ENCODE measurements around the gene TJP3. TPM values are rescaled to one million over a fixed set of nuclear protein-coding genes. Genes with fewer than 3 reads are reported as not detected.

Gene TJP3
- total RNA-seq, 2 experiments from 2014 or later, result 1.0 to 1.3 TPM

DNA sequence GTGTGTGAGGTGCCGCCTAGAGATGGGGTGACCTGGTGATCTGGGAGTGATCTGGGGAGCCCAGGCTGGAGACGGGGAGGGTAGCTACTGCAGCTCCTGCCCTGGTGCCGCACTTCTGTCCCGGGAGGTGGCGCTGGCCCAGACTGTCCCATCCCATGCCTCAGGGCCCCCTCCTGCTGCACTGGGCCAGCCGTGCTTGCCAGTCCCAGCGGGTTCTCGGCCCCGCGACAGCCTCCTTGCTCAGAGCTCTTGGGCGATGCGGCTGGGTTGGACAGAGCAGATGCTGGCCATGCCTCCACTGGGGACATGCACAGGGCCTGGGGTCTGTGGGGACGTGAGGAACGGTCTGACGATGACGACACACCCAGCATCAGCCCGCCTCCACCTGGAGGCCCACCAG is 61.3 kb downstream of the TJP3 start:
- DNase-seq (no peak), ATAC-seq (no peak)
- CTCF ChIA-PET, result interaction anchor here (0.6 to 1.2 kb wide), 2 partner anchors 52 to 193 kb away, joined by 3 to 4 read pairs; no protein-coding TSS in a partner anchor
- no peaks in the 10 kb centered on the region for H3K27me3 Mint-ChIP-seq
- H3K9me3 Mint-ChIP-seq (ENCODE audit: low read depth), result no peaks in the 10 kb centered on the region
- H3K36me3 Mint-ChIP-seq, result peaks cover 9% of the 10 kb centered on the region
- peaks cover 24% of the 10 kb centered on the region for H3K4me1 Mint-ChIP-seq
- no peak overlapping the region for H3K4me3 Mint-ChIP-seq
- no peak overlapping the region for H3K27ac Mint-ChIP-seq

DNA sequence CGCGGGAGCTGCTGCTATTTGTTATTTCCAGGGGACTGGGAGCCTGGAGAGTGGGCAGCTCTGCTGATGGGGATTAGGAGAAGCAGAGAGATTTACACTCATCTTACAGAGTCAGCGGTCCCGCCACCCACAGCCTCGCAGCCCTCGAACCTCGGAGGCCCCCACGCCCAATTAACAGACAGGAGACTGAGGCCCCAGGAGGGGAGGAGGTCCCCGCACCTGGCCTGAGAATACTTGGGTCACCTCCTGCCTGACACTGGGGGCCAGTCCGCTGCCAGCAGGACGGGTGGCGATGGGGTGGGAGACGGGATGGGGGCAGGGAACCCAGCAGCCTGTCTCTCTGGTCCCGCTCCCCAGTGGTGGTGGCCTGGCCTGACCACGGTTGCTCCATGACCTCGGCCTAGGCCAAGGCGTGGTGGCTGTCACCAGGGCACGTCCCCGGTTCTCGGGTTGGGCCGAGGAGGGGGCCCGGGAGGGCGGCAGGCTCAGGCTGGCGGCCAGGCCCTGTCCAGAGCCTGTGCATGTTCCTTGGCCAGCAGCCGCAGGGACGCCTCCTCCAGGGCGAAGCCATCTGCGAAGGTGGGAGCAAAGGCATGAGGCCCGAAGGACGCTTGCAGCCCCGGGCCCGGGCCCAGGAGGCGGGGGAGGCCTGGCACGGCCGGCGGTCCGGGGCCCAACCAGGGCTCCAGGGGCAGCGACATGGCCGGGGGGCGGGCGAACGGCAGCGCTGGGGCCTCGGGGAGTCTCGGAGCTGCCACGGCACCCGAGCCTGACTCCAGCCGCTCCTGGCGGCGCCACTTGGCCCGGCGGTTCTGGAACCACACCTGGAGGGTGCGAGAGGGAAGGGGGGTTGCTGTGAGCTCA is 62.2 kb downstream of the TJP3 start:
- H3K27me3 Mint-ChIP-seq, result no peaks in the 10 kb centered on the region
- H3K27ac Mint-ChIP-seq, result no peak overlapping the region

DNA sequence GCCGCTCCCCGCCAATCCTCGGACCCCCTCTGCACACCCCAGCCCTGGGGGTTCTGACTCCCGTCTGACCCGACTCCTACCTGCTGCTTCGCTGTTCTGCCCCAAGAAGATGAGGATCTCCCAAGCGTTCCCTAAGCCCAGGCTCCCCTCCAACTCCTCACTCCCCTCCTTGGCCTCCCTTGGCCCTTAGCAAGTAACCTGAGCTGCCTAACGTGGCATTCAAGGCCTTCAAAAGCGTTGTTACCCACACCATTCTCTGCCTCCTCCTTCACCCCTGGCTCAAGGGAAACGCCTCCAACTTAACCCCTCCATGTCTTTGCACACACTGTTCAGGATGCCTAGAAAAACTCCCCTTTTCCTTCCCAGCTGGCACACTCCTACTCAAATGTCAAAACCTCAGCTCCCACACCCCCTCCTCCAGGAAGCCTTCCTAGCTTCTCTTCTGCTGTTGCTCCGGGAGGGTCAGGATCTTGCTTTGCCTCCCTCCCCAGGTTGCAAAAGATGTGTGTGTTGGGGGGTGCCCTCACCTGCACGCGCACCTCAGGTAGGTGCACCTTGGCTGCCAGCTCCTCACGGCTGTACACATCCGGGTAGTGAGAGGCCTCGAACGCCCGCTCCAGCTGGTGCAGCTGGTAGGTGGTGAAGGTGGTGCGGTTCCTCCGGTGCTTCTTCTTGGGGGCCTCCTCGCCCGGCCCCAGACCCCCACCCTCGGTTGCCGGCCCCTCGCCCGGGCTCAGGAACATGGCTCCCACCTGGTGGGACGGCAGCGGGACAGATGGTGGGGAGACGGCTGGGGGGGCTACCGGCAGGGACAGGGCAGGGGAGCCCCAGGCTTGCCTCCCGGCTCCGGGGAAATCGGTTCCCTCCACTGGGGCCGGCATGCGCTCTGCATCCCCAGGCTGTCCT is 63.1 kb downstream of the TJP3 start:
- Mint-ChIP-seq H3K9me3 (ENCODE audit: low read depth) (no peaks in the 10 kb centered on the region), H3K27ac (no peak overlapping the region), H3K36me3 (peaks cover 8% of the 10 kb centered on the region), H3K27me3 (no peaks in the 10 kb centered on the region), H3K4me1 (peaks cover 21% of the 10 kb centered on the region), H3K4me3 (no peak overlapping the region)
- ATAC-seq, result no peak
- CTCF ChIA-PET, result interaction anchor here (1.2 to 2.6 kb wide), 2 partner anchors 8 to 10 kb away, joined by 3 to 8 read pairs; partner anchors contain the start of gene MRPL54
- DNase-seq, result no peak

More for the DNA sequence above, 62.2 kb downstream of the TJP3 start:
- H3K4me3 Mint-ChIP-seq, result no peak overlapping the region
- H3K36me3 Mint-ChIP-seq, result peaks cover 9% of the 10 kb centered on the region
- H3K9me3 Mint-ChIP-seq (ENCODE audit: low read depth), result no peaks in the 10 kb centered on the region
- no peak for ATAC-seq
- peaks cover 24% of the 10 kb centered on the region for H3K4me1 Mint-ChIP-seq
- CTCF ChIA-PET, result interaction anchor here (0.6 to 1.2 kb wide), 2 partner anchors 52 to 192 kb away, joined by 3 to 4 read pairs; no protein-coding TSS in a partner anchor
- no peak for DNase-seq

DNA sequence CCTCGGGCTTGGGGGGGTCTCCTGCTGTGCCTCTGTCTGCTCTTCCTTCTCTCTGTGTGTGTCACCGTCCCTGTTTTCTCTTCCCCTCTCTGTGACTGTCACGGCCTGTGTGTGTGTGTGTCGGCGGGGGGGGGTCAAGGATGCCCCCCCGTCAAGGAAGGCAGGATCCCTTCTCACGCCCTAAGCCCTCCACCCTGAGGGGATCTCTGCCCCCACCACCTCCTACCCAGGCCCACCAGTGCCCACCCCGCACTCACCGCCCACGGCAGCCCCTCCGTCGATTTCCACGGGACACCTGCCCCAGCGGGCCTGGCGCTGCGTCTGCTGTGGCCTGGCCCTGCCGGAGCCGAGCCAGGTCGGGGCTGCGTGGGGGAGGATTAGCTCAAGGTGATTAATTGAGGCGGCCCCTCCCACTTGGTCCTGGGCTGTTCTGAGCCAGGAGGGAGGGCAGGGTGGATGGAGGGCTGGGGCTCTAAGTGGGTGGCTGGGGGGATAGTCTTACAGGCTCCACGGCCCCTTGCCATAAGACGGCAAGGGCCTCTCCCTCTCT is 63.8 kb downstream of the TJP3 start, which contains the start of gene RAX2:
TSS of gene RAX2 (minus strand) at position 323 of the 550 bp plus-strand sequence. CDS start 486 bp downstream, outside the sequence.
- DNase-seq (no peak), ATAC-seq (no peak)
- no peaks in the 10 kb centered on the region for H3K27me3 Mint-ChIP-seq
- H3K4me3 Mint-ChIP-seq, result no peak within 1 kb of the TSS
- H3K4me1 Mint-ChIP-seq, result peaks cover 14% of the 10 kb centered on the region
- peaks cover 2% of the 10 kb centered on the region for H3K36me3 Mint-ChIP-seq
- CTCF ChIA-PET, result interaction anchor here (1.2 to 2.6 kb wide), 2 partner anchors 9 to 10 kb away, joined by 3 to 8 read pairs; partner anchors contain the start of gene MRPL54
- no peak within 1 kb of the TSS for H3K27ac Mint-ChIP-seq
- H3K9me3 Mint-ChIP-seq (ENCODE audit: low read depth), result no peaks in the 10 kb centered on the region

DNA sequence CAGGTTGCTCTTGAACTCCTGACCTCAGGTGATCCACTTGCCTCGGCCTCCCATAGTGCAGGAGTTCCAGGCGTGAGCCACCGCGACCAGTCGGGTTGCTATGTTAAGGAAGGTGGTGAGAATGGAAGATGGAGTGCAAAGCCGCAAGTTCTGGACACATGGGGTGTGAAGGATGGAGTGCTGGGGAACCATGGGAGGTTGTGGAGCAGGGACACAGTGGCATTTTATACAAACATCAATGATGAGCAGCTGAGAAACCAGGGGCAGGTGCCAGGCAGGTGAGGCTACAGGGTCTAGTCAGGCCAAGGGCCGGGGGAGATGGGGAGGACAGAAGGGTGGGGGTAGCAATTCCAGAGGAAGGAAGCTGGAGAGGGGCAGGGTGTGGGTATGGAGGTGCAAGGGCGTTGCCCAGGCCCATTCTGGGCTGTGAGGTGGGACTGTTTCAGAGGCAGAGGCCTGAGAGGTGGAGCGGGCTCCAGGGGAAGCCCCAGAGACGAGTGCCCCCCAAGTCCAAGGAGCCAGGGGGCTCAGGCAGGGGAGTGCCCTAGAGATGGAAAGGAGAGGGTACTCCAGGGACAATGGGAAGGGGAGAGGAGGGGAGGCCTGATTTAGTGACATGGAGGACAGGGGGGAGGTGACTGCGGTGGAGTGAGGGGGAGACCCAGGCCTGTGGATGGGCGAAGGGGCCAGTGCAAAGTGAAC is 65.8 kb downstream of the TJP3 start:
- peaks cover under 1% of the 10 kb centered on the region for H3K36me3 Mint-ChIP-seq
- H3K27ac Mint-ChIP-seq, result no peak overlapping the region
- H3K27me3 Mint-ChIP-seq, result no peaks in the 10 kb centered on the region
- H3K4me3 Mint-ChIP-seq, result no peak overlapping the region
- no peaks in the 10 kb centered on the region for H3K9me3 Mint-ChIP-seq (ENCODE audit: low read depth)
- no peak for DNase-seq
- peaks cover 5% of the 10 kb centered on the region for H3K4me1 Mint-ChIP-seq
- CTCF ChIA-PET, result interaction anchor here (1.0 to 2.8 kb wide), 4 partner anchors 11 to 824 kb away, joined by 3 to 14 read pairs (median 6); partner anchors contain the start of gene MRPL54
- no peak for ATAC-seq

DNA sequence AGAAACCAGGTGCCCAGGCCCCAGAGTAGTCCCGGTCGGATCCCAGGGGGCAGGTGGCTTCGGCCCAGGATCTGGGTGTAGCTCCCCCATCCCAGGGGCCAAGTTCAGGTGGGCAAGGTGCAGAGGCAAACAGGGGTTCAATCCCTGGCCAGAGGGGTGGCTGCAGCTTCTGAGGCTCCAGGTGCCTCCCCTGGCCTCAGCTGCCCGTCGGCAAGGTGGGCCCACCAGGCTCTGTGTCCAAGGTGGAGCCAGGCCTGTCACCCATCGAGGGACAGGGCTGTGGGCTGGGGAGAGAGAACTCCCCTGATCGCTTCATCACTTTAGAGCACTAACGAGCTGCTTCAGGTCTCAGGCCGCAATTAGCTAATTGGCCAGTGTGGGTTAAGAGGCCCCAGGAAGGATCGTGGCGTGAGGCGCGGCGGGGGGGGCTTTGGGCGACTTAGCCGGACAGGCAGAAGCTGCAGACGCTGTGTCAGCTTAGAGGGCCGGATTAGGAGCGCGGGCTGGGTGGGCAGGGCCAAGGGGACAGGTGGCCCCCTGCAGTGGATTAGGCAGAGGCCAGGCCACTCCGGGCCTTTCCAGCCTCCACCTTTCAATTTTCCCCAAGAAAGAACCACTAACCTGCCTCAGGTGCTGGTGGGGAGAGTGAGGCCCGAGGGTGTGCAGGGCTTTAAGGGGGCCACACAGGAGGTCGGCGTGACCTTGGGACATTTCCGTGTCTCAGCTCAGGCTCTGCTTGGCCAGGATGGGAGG is 66.6 kb downstream of the TJP3 start:
- H3K27me3 Mint-ChIP-seq, result no peaks in the 10 kb centered on the region
- CTCF ChIA-PET, result interaction anchor here (1.0 to 2.8 kb wide), 3 partner anchors 12 to 824 kb away, joined by 3 to 14 read pairs (median 5); partner anchors contain the start of gene MRPL54
- no peak overlapping the region for H3K4me3 Mint-ChIP-seq
- H3K9me3 Mint-ChIP-seq (ENCODE audit: low read depth), result no peaks in the 10 kb centered on the region
- no peaks in the 10 kb centered on the region for H3K36me3 Mint-ChIP-seq
- peaks cover 5% of the 10 kb centered on the region for H3K4me1 Mint-ChIP-seq
- H3K27ac Mint-ChIP-seq, result no peak overlapping the region
- ATAC-seq, result no peak
- DNase-seq, result no peak

DNA sequence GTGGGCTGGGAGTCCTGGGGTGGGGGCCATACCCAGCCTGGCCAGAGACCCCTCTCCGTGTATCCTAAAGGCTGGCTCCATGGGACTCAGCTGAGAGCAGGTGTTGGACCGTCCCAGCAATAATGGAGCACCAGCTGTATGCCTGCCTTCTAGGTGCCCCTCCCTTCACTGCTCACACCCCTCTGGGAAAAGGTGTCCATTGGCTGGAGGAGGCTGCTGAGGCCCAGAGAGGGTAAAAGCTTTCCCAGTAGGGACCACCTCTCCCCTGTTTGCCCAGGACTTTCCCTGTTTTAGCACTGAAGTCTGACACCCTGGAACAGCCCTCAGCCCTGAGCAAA is 67.2 kb downstream of the TJP3 start:
- DNase-seq (no peak), ATAC-seq (no peak)
- CTCF ChIA-PET, result interaction anchor here (1.6 kb wide), 1 partner anchor 13 kb away, joined by 5 read pairs; the partner anchor contains the start of gene MRPL54
- Mint-ChIP-seq H3K36me3 (no peaks in the 10 kb centered on the region), H3K9me3 (ENCODE audit: low read depth) (no peaks in the 10 kb centered on the region), H3K4me1 (peaks cover 5% of the 10 kb centered on the region), H3K27me3 (no peaks in the 10 kb centered on the region), H3K27ac (no peak overlapping the region), H3K4me3 (no peak overlapping the region)

DNA sequence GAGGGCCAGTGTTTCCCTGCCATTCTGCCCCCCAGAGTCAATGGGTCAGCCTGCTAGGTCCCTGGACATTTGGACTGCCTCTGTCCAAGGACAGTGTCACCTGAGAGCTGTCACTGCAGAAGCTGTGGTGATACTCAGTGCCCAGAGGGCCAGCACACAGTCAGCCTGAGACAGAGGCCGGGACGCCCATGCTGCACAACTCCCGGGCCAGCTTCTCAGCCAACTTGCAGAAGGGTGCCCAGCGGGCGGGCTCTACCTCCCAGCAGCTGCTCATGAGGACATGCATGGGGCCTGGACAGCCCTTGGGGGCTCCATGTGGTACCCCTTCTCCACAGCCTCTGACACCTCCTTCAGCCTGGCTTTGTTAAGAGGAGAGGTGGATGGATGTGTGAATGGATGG is 67.6 kb downstream of the TJP3 start:
- Mint-ChIP-seq H3K27me3 (no peaks in the 10 kb centered on the region), H3K36me3 (peaks cover under 1% of the 10 kb centered on the region), H3K27ac (no peak overlapping the region), H3K4me3 (no peak overlapping the region), H3K4me1 (peaks cover 6% of the 10 kb centered on the region), H3K9me3 (ENCODE audit: low read depth) (peaks cover under 1% of the 10 kb centered on the region)
- CTCF ChIA-PET, result no interaction called here
- DNase-seq, result no peak
- no peak for ATAC-seq

DNA sequence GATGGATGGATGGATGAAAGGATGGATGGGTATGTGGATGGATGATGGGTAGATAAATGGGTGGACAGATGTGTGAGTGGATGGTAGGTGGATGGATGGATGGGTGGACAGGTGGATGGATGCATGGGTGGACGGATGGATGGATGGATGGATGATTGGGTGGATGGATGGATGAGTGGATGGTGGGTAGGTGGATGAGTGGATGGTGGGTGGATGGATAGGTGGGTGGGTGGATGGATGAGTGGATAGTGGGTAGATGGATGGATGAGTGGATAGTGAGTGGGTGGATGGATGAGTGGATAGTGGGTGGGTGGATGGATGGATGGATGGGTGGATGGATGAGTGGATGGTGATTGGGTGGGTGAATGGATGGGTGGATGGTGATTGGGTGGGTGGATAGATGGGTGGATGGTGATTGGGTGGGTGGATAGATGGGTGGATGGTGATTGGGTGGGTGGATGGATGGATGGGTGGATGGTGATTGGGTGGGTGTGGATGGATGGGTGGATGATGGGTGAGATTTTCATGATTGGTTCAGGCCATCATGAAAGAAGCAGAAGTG is 68.4 kb downstream of the TJP3 start:
- Mint-ChIP-seq H3K36me3 (peaks cover 8% of the 10 kb centered on the region), H3K4me1 (peaks cover 11% of the 10 kb centered on the region), H3K9me3 (ENCODE audit: low read depth) (peaks cover 7% of the 10 kb centered on the region), H3K27ac (no peak overlapping the region), H3K27me3 (no peaks in the 10 kb centered on the region), H3K4me3 (no peak overlapping the region)
- ATAC-seq (no peak), DNase-seq (no peak)
- CTCF ChIA-PET, result no interaction called here

DNA sequence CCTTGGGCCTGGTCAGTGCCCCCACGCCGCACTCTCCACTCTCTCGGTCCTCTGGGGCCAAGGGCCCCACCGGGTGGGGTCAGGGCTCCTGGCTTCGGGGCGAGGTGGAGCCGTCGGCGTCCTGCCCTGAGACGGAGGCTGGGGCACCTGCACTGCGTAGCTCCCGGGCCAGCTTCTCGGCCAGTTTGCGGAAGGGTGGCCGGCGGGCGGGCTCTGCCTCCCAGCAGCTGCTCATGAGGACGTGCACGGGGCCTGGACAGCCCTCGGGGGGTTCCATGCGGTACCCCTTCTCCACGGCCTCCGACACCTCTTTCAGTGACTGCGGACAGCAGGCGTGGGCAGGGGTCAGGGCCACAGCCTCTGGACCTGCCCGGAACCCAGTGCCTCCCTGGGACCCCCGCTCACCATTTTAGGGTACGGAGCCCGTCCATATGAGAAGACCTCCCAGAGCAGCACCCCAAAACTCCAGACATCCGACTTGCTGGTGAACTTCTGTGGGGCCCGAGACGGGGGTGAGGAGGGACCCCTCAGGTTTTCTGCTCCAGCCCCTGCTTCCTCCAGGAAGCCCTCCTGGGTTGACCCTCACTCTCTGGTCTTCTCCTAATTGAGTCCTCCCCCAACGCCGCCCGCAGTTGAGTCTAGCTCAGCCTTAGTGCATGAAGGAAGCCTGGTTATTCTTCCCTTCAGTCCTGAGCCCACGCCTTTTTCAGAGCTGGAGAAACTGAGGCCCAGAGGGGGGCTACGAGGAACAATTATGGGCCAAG is 70.1 kb downstream of the TJP3 start:
- DNase-seq, result no peak
- peaks cover 14% of the 10 kb centered on the region for H3K9me3 Mint-ChIP-seq (ENCODE audit: low read depth)
- no peaks in the 10 kb centered on the region for H3K27me3 Mint-ChIP-seq
- ATAC-seq, result no peak
- CTCF ChIA-PET, result interaction anchor here (0.8 to 2.6 kb wide), 3 partner anchors 15 to 71 kb away, joined by 3 to 7 read pairs (median 3); partner anchors contain the start of gene MRPL54
- H3K4me3 Mint-ChIP-seq, result no peak overlapping the region
- H3K27ac Mint-ChIP-seq, result no peak overlapping the region
- peaks cover 19% of the 10 kb centered on the region for H3K36me3 Mint-ChIP-seq
- H3K4me1 Mint-ChIP-seq, result peaks cover 6% of the 10 kb centered on the region

Data from activated CD8-positive, alpha-beta memory T cell treated with anti-CD3 and anti-CD28 coated beads, Interleukin-2, amount 10 ng/mL, durations not matched to agents 7 days and 5 days (primary cell).